MM.1S (cell line): Measurements from ENCODE around the gene SKAP2.

Source experiments
- DNase-seq: peaks from one replicate; pipeline ENCODE4 v3.0.0-alpha.2; 2015
- H2AFZ ChIP-seq: fragments of 300-600 bp; sonication (generic); 2 replicates; pipeline ENCODE4 v1.6.0; 2016; ENCODE audit warnings: antibody characterized with exemption, low read length
- H3F3A ChIP-seq: fragments of 300-600 bp; sonication (generic); 2 replicates; pipeline ENCODE4 v1.6.1; 2016; ENCODE audit warnings: mild to moderate bottlenecking, antibody characterized with exemption, low read length, moderate library complexity, mixed read lengths; ENCODE audit not compliant: insufficient read depth
- H3K27ac ChIP-seq: fragments of 300-600 bp; sonication (generic); 2 replicates; pipeline ENCODE4 v1.5.1; 2016; ENCODE audit warnings: mild to moderate bottlenecking, low read length
- H3K27me3 ChIP-seq: fragments of 300-600 bp; sonication (generic); replicated peaks from 2 replicates; pipeline ENCODE4 v1.6.0; 2016; ENCODE audit warnings: low read length; ENCODE audit not compliant: insufficient read depth
- H3K36me3 ChIP-seq: fragments of 300-600 bp; sonication (generic); replicated peaks from 2 replicates; pipeline ENCODE4 v1.6.1; 2016; ENCODE audit warnings: mild to moderate bottlenecking, low read length, mixed read lengths; ENCODE audit not compliant: insufficient read depth
- H3K4me1 ChIP-seq: fragments of 300-600 bp; sonication (generic); 2 replicates; pipeline ENCODE4 v1.6.1; 2016; ENCODE audit warnings: low read length, mixed read lengths
- H3K4me2 ChIP-seq: fragments of 300-600 bp; sonication (generic); 2 replicates; pipeline ENCODE4 v1.6.0; 2016; ENCODE audit warnings: low read depth, low read length
- H3K4me3 ChIP-seq: fragments of 300-600 bp; sonication (generic); 2 replicates; pipeline ENCODE4 v1.5.1; 2016; ENCODE audit warnings: low read length, mixed read lengths
- H3K79me2 ChIP-seq: fragments of 300-600 bp; sonication (generic); 2 replicates; pipeline ENCODE4 v1.6.1; 2016; ENCODE audit warnings: mixed run types, low read length, mixed read lengths
- H3K9ac ChIP-seq: fragments of 300-600 bp; sonication (generic); 2 replicates; pipeline ENCODE4 v1.6.1; 2016; ENCODE audit warnings: low read length, mixed read lengths
- H3K9me2 ChIP-seq: fragments of 300-600 bp; sonication (generic); replicated peaks from 2 replicates; pipeline ENCODE4 v1.6.1; 2016; ENCODE audit warnings: mild to moderate bottlenecking, low read length, mixed read lengths; ENCODE audit not compliant: insufficient read depth
- H3K9me3 ChIP-seq: fragments of 300-600 bp; sonication (generic); replicated peaks from 2 replicates; pipeline ENCODE4 v1.6.1; 2016; ENCODE audit warnings: mild to moderate bottlenecking, low read length, mixed read lengths; ENCODE audit not compliant: insufficient read depth
- H4K20me1 ChIP-seq: fragments of 300-600 bp; sonication (generic); 2 replicates; pipeline ENCODE4 v1.6.1; 2016; ENCODE audit warnings: mild to moderate bottlenecking, low read length, moderate library complexity, mixed read lengths; ENCODE audit not compliant: insufficient read depth
- EZH2 ChIP-seq: fragments of 300-600 bp; sonication (generic); optimal IDR thresholded peaks from 2 replicates; pipeline ENCODE3; 2017; ENCODE audit warnings: low read depth, mild to moderate bottlenecking, antibody characterized with exemption, low read length, mixed read lengths
- EZH2phosphoT487 ChIP-seq: fragments of 300-600 bp; sonication (generic); IDR thresholded peaks from 2 replicates; pipeline ENCODE4 v1.6.1; 2018; ENCODE audit warnings: antibody characterized with exemption, low read length
- TF ChIP-seq, protein P1 (sequence below): fragments of 300-600 bp; sonication (generic); IDR thresholded peaks from 2 replicates; pipeline ENCODE4 v1.5.1; 2016; ENCODE audit warnings: antibody characterized with exemption, low read length, mixed read lengths

SKAP2 gene

DNA sequence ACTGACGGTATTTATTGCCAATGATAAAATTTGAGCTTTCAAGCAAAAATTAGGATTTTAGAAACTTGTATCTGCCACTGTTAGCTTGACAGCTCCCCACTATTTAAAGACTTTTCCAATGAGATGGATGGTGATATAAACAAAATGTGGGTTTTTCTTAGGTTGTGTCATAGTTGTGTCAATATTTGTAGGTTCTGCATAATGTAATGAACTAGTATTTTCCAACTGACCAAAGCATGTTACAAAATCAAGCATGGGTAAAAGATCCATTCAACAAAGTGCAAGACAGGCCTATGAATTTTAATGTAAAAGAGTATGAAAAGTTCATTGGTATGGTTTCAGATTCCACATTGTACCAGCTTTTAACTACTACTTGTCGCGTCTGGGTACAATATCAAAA lies 165.6 kb downstream of the SKAP2 start:
- no peak for DNase-seq
- no peaks in the 10 kb centered on the region for H3K9me3 ChIP-seq
- H3K36me3 ChIP-seq, result no peaks in the 10 kb centered on the region

DNA sequence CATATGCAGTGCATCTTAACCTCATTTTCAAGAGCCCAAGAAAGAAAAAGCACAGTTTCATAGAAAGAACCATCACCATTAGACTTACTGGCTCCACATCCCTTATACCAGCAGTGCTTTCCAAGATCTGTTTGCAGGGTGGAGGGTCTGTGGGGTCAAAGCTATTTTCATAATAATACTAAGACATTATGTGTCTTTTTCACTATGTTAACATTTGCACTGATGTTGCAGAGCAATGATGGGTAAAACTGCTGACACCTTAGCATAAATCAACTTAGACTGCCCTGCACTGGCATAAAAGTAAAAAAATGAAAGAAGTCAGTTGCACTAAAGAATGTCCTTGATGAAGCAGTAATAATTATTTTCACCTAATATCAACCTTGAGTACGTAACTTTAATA lies 166.2 kb downstream of the SKAP2 start:
- Histone ChIP-seq H3K27ac (no peak overlapping the region), H3F3A (no peaks in the 10 kb centered on the region), H3K9ac (no peak overlapping the region), H3K36me3 (no peaks in the 10 kb centered on the region), H3K4me1 (no peaks in the 10 kb centered on the region), H3K79me2 (no peaks in the 10 kb centered on the region), H3K9me2 (no peaks in the 10 kb centered on the region), H2AFZ (no peak overlapping the region), H3K4me3 (no peak overlapping the region), H3K4me2 (no peak overlapping the region), H3K27me3 (no peaks in the 10 kb centered on the region), H4K20me1 (no peaks in the 10 kb centered on the region), H3K9me3 (no peaks in the 10 kb centered on the region)
- no peak for DNase-seq
- no peak for TF ChIP-seq EZH2
- TF ChIP-seq, protein P1, sequence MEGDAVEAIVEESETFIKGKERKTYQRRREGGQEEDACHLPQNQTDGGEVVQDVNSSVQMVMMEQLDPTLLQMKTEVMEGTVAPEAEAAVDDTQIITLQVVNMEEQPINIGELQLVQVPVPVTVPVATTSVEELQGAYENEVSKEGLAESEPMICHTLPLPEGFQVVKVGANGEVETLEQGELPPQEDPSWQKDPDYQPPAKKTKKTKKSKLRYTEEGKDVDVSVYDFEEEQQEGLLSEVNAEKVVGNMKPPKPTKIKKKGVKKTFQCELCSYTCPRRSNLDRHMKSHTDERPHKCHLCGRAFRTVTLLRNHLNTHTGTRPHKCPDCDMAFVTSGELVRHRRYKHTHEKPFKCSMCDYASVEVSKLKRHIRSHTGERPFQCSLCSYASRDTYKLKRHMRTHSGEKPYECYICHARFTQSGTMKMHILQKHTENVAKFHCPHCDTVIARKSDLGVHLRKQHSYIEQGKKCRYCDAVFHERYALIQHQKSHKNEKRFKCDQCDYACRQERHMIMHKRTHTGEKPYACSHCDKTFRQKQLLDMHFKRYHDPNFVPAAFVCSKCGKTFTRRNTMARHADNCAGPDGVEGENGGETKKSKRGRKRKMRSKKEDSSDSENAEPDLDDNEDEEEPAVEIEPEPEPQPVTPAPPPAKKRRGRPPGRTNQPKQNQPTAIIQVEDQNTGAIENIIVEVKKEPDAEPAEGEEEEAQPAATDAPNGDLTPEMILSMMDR, result no peak
- no peak for TF ChIP-seq EZH2phosphoT487

More for the DNA sequence above, 165.6 kb downstream of the SKAP2 start:
- no peak overlapping the region for H3K9ac ChIP-seq
- H3K27ac ChIP-seq, result no peak overlapping the region
- H3K27me3 ChIP-seq, result no peaks in the 10 kb centered on the region
- H3K4me1 ChIP-seq, result no peaks in the 10 kb centered on the region
- H3K79me2 ChIP-seq, result no peaks in the 10 kb centered on the region
- H3K4me3 ChIP-seq, result no peak overlapping the region
- no peak for TF ChIP-seq EZH2phosphoT487
- no peak for TF ChIP-seq EZH2
- TF ChIP-seq, protein P1, result no peak
- no peaks in the 10 kb centered on the region for H3F3A ChIP-seq
- H3K9me2 ChIP-seq, result no peaks in the 10 kb centered on the region
- H3K4me2 ChIP-seq, result no peak overlapping the region
- no peak overlapping the region for H2AFZ ChIP-seq
- no peaks in the 10 kb centered on the region for H4K20me1 ChIP-seq

DNA sequence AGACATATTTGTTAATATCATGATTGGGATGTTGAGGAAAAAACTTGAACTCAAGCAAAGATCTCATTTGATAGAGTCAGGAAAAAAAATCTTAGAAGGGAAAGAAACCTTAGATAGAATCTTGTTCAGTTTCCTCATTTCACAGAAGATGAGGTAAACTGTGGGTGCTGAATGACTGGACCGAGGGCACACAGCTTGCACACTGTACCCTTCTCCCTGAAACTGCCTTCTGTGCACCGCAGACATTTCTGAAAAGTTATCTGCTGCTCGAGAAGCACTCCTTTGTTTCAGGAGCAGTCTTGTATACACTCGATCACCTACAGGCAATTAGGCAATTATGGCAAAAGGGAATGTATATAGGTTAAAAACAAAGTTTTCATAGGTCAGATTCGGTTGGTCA lies 167.4 kb downstream of the SKAP2 start:
- Histone ChIP-seq H3K27ac (no peak overlapping the region), H3K79me2 (no peaks in the 10 kb centered on the region), H2AFZ (no peak overlapping the region), H3K4me1 (no peaks in the 10 kb centered on the region), H3F3A (no peaks in the 10 kb centered on the region), H4K20me1 (no peaks in the 10 kb centered on the region), H3K4me2 (no peak overlapping the region), H3K36me3 (no peaks in the 10 kb centered on the region), H3K9ac (no peak overlapping the region), H3K9me3 (no peaks in the 10 kb centered on the region), H3K4me3 (no peak overlapping the region), H3K27me3 (no peaks in the 10 kb centered on the region), H3K9me2 (no peaks in the 10 kb centered on the region)
- DNase-seq, result no peak
- TF ChIP-seq, protein P1, result no peak
- no peak for TF ChIP-seq EZH2phosphoT487
